Spleen (tissue), 11 donors: ENCODE results near the gene RAD51B. TPM values are rescaled to one million over a fixed set of nuclear protein-coding genes. Genes with fewer than 3 reads are reported as not detected.

Experiments
- DNase-seq: peaks from one replicate; pipeline ENCODE4 v3.0.0-alpha.2; 2020
- H3K27ac ChIP-seq, 8 donors: fragments of 200-600 bp; sonication (generic) in 7 of 8; 1 replicate in 4 of 8; 2 replicates in 4 of 8; pipeline versions ENCODE4 v1.5.0 to v1.8.0; 2016 to 2021; ENCODE audit warnings: inconsistent platforms in 4 of 8, mild to moderate bottlenecking in 4 of 8, moderate library complexity in 1 of 8
- H3K27me3 ChIP-seq, 7 donors: fragments of 200-600 bp; sonication (generic) in 6 of 7; replicated peaks in 1 of 7; 1 replicate in 4 of 7; 2 replicates in 3 of 7; pipeline versions ENCODE4 v1.5.0 to v1.8.0; 2016 to 2021; ENCODE audit warnings: inconsistent platforms in 3 of 7, mild to moderate bottlenecking in 1 of 7
- H3K36me3 ChIP-seq, 6 donors: fragments of 200-600 bp; sonication (generic) in 5 of 6; 1 replicate in 4 of 6; 2 replicates in 2 of 6; pipeline versions ENCODE4 v1.5.0 to v1.8.0; 2016 to 2021; ENCODE audit warnings: inconsistent platforms in 2 of 6
- H3K4me1 ChIP-seq, 6 donors: fragments of 200-600 bp; sonication (generic) in 5 of 6; 1 replicate in 3 of 6; 2 replicates in 3 of 6; pipeline versions ENCODE4 v1.5.0 to v1.8.0; 2016 to 2021; ENCODE audit warnings: inconsistent platforms in 3 of 6
- H3K4me3 ChIP-seq, 8 donors: fragments of 200-600 bp; sonication (generic) in 7 of 8; 1 replicate in 4 of 8; 2 replicates in 4 of 8; pipeline versions ENCODE4 v1.5.0 to v1.8.0; 2016 to 2021; ENCODE audit warnings: inconsistent platforms in 4 of 8, mild to moderate bottlenecking in 4 of 8, moderate library complexity in 2 of 8
- H3K9me3 ChIP-seq, 8 donors: fragments of 200-600 bp; sonication (generic) in 7 of 8; 1 replicate in 4 of 8; 2 replicates in 4 of 8; pipeline versions ENCODE4 v1.5.0 to v1.8.0; 2016 to 2021; ENCODE audit warnings: inconsistent platforms in 4 of 8
- CTCF ChIP-seq, 11 experiments: fragments of 200-600 bp in 7 of 11; fragments of 450-650 bp in 4 of 11; sonication (generic) in 4 of 11; IDR thresholded peaks in 8 of 11; conservative IDR thresholded peaks in 3 of 11; 1 replicate in 7 of 11; 2 replicates in 4 of 11; pipeline versions ENCODE4 v1.4.0 to v1.8.0; 2016 to 2021; ENCODE audit warnings: antibody characterized with exemption in 11 of 11, inconsistent platforms in 4 of 11, mild to moderate bottlenecking in 1 of 11
- POLR2A ChIP-seq, 3 donors: fragments of 450-650 bp; IDR thresholded peaks; one replicate each; pipeline ENCODE4 v1.5.1; 2017; ENCODE audit warnings: antibody characterized with exemption in 3 of 3, mild to moderate bottlenecking in 1 of 3
- POLR2AphosphoS5 ChIP-seq, 3 donors: sonication (generic); formaldehyde crosslinking; IDR thresholded peaks; one replicate each; pipeline ENCODE4 v1.5.1; 2017; ENCODE audit warnings: antibody characterized with exemption in 3 of 3
- WGBS, 5 donors: extraction: QIAGEN DNeasy Blood & Tissue Kit in 3 of 5; methylation state at CpG; one replicate each; pipeline versions ENCODE4 v1.1.5 to v1.1.7; 2013 to 2018; 5-methylcytosine and 5-hydroxymethylcytosine counted together
- intact Hi-C: fragments of 100-400 bp; cut with DNase I; formaldehyde crosslinking; loops from one replicate; pipeline ENCODE4 v1.15.0; 2023; ENCODE audit warnings: low total_unique reads
- polyA plus RNA-seq, 3 donors: library from polyadenylated mRNA; stranded (reverse); fragments of 200-250 nt; gene quantifications; one replicate each; pipeline ENCODE4 v1.2.1, GENCODE V29; 2013
- total RNA-seq, 7 donors: library from RNA; depleted of rRNA in 3 of 7; stranded (reverse); fragments of >200 nt in 3 of 7; fragmentation: NEBNext Ultra II Directional in 4 of 7; extraction: Animal tissue kit (Norgen Biotek cat#: 25700) in 4 of 7; gene quantifications; one replicate each; pipeline versions ENCODE4 v1.1.0 to v1.2.1, GENCODE V29; 2016 to 2021
- donor health status: healthy with polysubstance abuse.
- donor health status: DM: no; HTN: no; CAD: no; lungs with moderate emphysema.
- donor health status: DM: no; HTN: no; CAD: no.
- donor health status: Bipolar disorder and iron deficiency.
- donor health status: healthy.
- donor health status: DM: no; HTN: no; CAD: no.
- donor health status: DM: yes; HTN: yes; CAD: no.

Gene RAD51B
- total and polyA plus RNA-seq, 10 donors = 4.2 to 43.7 (median 29.8) TPM

DNA sequence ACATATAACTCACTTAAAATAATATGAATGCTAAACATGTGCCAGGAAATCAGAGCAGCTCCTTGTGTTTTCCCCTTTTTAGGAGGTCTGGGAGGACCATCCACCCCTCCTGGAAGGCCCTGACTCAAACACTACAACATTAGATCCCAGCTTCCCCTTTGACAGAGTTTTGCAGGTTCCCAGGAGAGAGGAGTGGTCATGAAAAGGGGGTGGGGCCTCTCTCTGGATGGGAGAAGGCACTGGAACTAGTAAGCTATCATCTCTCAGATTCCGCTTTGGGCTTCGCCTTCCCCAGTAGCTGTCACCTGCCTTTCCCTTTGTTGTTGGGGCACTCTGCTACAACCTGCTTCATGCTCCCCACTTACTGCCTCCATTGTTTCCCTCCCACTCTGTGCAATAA is 824.1 kb downstream of the RAD51B start:
- TF ChIP-seq POLR2A (IDR thresholded peaks at IDR 0.05) = no peak
- no peak for TF ChIP-seq POLR2AphosphoS5 (IDR thresholded peaks at IDR 0.05)
- TF ChIP-seq CTCF (IDR thresholded peaks at IDR 0.05 in 8 of 11, conservative IDR thresholded peaks at IDR 0.05 in 3 of 11) = no peak
- Histone ChIP-seq H3K27me3 (no peaks in the 10 kb centered on the region), H3K27ac (no peak overlapping the region), H3K4me1 (peaks cover 0 to 14% (median 4%) of the 10 kb centered on the region in 6 donors), H3K36me3 (no peaks in the 10 kb centered on the region), H3K9me3 (peaks cover 0 to 23% (median 20%) of the 10 kb centered on the region in 8 donors), H3K4me3 (no peak overlapping the region)
- no peak for DNase-seq
- 93 to 100% (median 97%) methylated on average over 2 of the region's 2 CpGs for WGBS, 5 donors
- intact Hi-C loops = no loop called here

DNA sequence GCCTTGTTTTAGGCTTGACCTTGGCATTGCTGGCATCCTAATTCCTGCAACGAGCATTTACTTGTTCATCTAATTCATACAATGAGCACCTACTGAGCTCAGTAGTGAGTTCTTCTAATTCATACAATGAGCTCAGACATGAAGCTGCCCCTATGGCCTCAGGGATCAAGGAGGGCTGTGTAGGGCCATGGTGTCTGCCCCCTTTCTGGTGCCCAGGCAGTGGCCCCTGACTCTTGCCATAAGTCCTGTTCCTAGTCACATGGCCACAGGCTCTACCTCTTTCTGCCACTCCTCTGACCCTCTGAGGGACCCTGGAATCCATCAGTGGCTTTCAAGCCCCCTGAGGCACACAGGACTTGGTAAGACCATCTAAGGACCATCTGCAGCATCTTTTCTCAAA is 824.5 kb downstream of the RAD51B start:
- intact Hi-C loops = no loop called here
- Histone ChIP-seq H3K4me3 (no peak overlapping the region), H3K36me3 (no peaks in the 10 kb centered on the region), H3K27me3 (no peaks in the 10 kb centered on the region), H3K9me3 (peaks cover 0 to 23% (median 20%) of the 10 kb centered on the region in 8 donors), H3K4me1 (peaks cover 0 to 10% (median under 1%) of the 10 kb centered on the region in 6 donors), H3K27ac (no peak overlapping the region)
- TF ChIP-seq POLR2AphosphoS5 (IDR thresholded peaks at IDR 0.05) = no peak
- TF ChIP-seq CTCF (IDR thresholded peaks at IDR 0.05 in 8 of 11, conservative IDR thresholded peaks at IDR 0.05 in 3 of 11) = no peak
- TF ChIP-seq POLR2A (IDR thresholded peaks at IDR 0.05) = no peak
- DNase-seq = no peak
- 61 to 89% (median 78%) methylated on average over 1 of the region's 1 CpG for WGBS, 5 donors

DNA sequence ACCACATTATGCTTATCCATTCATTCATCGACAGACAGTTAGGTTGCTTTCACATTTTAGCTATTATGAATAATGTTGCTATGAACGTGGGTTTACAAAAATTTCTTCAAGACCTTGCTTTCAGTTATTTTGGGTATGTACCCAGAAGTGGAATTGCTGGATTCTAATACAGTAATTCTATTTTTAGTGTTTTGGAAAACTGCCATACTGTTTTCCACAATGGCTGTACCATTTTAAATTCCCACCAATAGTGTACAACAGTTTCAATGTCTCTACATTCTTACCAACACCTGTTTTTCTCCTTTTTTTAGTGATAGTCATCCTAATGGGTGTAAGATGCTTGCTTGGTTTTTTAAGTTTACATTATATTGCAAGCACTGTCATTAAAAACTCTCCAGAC is 825.8 kb downstream of the RAD51B start:
- WGBS, 5 donors = 88 to 94% (median 93%) methylated on average over 2 of the region's 2 CpGs
- H3K9me3 ChIP-seq = peaks cover 0 to 22% (median 19%) of the 10 kb centered on the region in 8 donors
- no peaks in the 10 kb centered on the region for H3K36me3 ChIP-seq
- TF ChIP-seq POLR2A (IDR thresholded peaks at IDR 0.05) (no peak), POLR2AphosphoS5 (IDR thresholded peaks at IDR 0.05) (no peak), CTCF (IDR thresholded peaks at IDR 0.05 in 8 of 11, conservative IDR thresholded peaks at IDR 0.05 in 3 of 11) (no peak)
- peaks cover 0 to 4% (median 0%) of the 10 kb centered on the region in 6 donors for H3K4me1 ChIP-seq
- no peak overlapping the region for H3K4me3 ChIP-seq
- H3K27ac ChIP-seq = no peak overlapping the region
- intact Hi-C loops = no loop called here
- H3K27me3 ChIP-seq = no peaks in the 10 kb centered on the region
- DNase-seq = no peak

- intact Hi-C loops = no loop called here
- 78 to 95% (median 90%) methylated on average over 7 of the region's 7 CpGs for WGBS, 5 donors
- no peak for DNase-seq
Observed at GRCh38 chr14:68649476-68650189, 830.1 kb downstream of the RAD51B start.

More at GRCh38 chr14:68649476-68650189, 830.1 kb downstream of the RAD51B start:
- no peaks in the 10 kb centered on the region for H3K9me3 ChIP-seq
- no peaks in the 10 kb centered on the region for H3K27me3 ChIP-seq
- no peaks in the 10 kb centered on the region for H3K36me3 ChIP-seq
- H3K4me1 ChIP-seq = peaks cover 0 to 8% (median 3%) of the 10 kb centered on the region in 6 donors
- TF ChIP-seq POLR2A (IDR thresholded peaks at IDR 0.05) = no peak
- TF ChIP-seq POLR2AphosphoS5 (IDR thresholded peaks at IDR 0.05) = no peak
- TF ChIP-seq CTCF (IDR thresholded peaks at IDR 0.05 in 8 of 11, conservative IDR thresholded peaks at IDR 0.05 in 3 of 11) = no peak
- no peak overlapping the region for H3K27ac ChIP-seq
- no peak overlapping the region for H3K4me3 ChIP-seq
